Gastroesophageal sphincter (tissue), 4 donors: ENCODE data around the gene NRXN3. TPM values are rescaled to one million over a fixed set of nuclear protein-coding genes. Genes with fewer than 3 reads are reported as not detected.

Source experiments
- ATAC-seq: fragments of 150-250 bp; one replicate; pipeline ENCODE4 v1.9.1; 2016; ENCODE audit warnings: mild to moderate bottlenecking, moderate library complexity
- H3K27ac ChIP-seq, 4 donors: fragments of 200-600 bp; sonication (generic) in 3 of 4; 1 replicate in 3 of 4; 2 replicates in 1 of 4; pipeline ENCODE4 v1.5.1; 2016 to 2019
- H3K27me3 ChIP-seq: fragments of 200-600 bp; sonication (generic); one replicate; pipeline ENCODE4 v1.5.1; 2019
- H3K36me3 ChIP-seq, 2 donors: fragments of 200-600 bp; sonication (generic); one replicate each; pipeline ENCODE4 v1.5.1; 2019; ENCODE audit warnings: control low read depth in 1 of 2
- H3K4me1 ChIP-seq, 3 donors: fragments of 200-600 bp; sonication (generic); 1 replicate in 2 of 3; 2 replicates in 1 of 3; pipeline ENCODE4 v1.5.1; 2016 to 2019; ENCODE audit warnings: control low read depth in 2 of 3
- H3K4me3 ChIP-seq, 2 donors: fragments of 200-600 bp; sonication (generic); one replicate each; pipeline ENCODE4 v1.5.1; 2019; ENCODE audit warnings: mild to moderate bottlenecking in 1 of 2, moderate library complexity in 1 of 2
- H3K9me3 ChIP-seq, 3 donors: fragments of 200-600 bp; sonication (generic); one replicate each; pipeline ENCODE4 v1.5.1; 2017 to 2019; ENCODE audit warnings: control low read depth in 2 of 3
- EP300 ChIP-seq: sonication (generic); formaldehyde crosslinking; IDR thresholded peaks from one replicate; pipeline ENCODE4 v1.6.1; 2017; ENCODE audit warnings: antibody characterized with exemption, mild to moderate bottlenecking
- POLR2A ChIP-seq, 2 donors: fragments of 450-650 bp; IDR thresholded peaks; one replicate each; pipeline ENCODE4 v1.6.1; 2017; ENCODE audit warnings: antibody characterized with exemption in 2 of 2, mild to moderate bottlenecking in 2 of 2, moderate library complexity in 1 of 2
- POLR2AphosphoS5 ChIP-seq: sonication (generic); formaldehyde crosslinking; IDR thresholded peaks from one replicate; pipeline ENCODE4 v1.6.1; 2017; ENCODE audit warnings: antibody characterized with exemption
- WGBS, 2 donors: methylation state at CpG; one replicate each; pipeline ENCODE4 v1.1.5; 2018; ENCODE audit warnings: low coverage in 1 of 2; 5-methylcytosine and 5-hydroxymethylcytosine counted together
- total RNA-seq, 4 donors: library from RNA; depleted of rRNA; stranded (reverse); fragments of >200 nt; gene quantifications; one replicate each; pipeline ENCODE4 v1.1.0, GENCODE V29; 2016
- TF ChIP-seq, protein P1 (sequence below), 4 experiments: fragments of 200-600 bp in 2 of 4; fragments of 450-650 bp in 2 of 4; sonication (generic) in 1 of 4; IDR thresholded peaks; one replicate each; pipeline ENCODE4 v1.5.1; 2017 to 2019; ENCODE audit warnings: antibody characterized with exemption in 4 of 4, mild to moderate bottlenecking in 2 of 4, moderate library complexity in 2 of 4

The NRXN3 gene
- total RNA-seq, 4 donors from 2014 or later = 74.2 to 192 (median 98.2) TPM

DNA sequence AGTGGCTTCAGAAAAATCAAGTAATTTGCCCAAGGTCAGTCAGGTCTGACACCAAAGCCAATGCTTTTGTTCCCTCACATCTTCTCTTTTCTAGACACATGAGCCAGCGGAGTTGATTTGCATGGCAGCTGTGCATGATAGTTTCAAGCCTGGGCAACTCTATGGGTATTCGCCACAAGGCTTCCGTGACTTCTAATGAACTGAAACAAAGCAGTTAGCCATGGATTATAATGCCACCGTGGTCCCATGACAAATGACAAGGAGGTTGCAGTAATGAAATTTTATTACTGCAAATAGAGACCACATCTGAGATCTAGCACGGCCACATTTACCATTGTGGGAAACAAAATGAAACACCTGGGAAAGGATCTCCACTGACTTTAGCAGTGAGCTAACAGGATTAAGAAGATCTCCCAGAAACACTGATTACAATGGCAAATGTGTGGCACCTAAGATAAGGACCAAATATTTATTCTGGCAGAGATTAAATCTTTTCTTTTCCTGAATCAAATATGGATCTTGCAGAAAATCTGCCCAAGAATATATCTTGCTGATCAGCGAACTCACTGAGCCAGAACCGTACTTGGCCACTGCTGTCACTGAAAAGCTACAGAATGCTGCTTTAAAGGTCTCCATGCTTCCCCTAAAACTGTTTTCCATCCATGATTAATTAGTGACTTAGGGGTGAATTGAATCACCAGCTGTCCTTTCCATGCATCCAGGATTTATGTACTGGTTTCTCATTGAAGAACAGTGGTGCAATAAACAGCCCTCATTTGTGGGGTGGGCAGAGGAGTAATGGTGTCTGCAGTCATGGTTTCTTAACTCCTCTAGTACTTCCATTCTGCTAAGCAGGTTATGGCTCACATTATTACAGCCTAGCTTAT, 1490.1 kb downstream of the NRXN3 start:
- Histone ChIP-seq H3K27me3 (no peaks in the 10 kb centered on the region), H3K9me3 (no peaks in the 10 kb centered on the region), H3K4me1 (no peaks in the 10 kb centered on the region), H3K4me3 (no peak overlapping the region), H3K36me3 (peaks cover 0 to 17% of the 10 kb centered on the region in 2 donors), H3K27ac (no peak overlapping the region)
- ATAC-seq = no peak
- WGBS, 2 donors = 70 to 82% methylated on average over 6 to 7 of the region's 7 CpGs
- TF ChIP-seq POLR2AphosphoS5 (no peak), EP300 (no peak), POLR2A (IDR thresholded peaks at IDR 0.05) (no peak)
- TF ChIP-seq, protein P1, sequence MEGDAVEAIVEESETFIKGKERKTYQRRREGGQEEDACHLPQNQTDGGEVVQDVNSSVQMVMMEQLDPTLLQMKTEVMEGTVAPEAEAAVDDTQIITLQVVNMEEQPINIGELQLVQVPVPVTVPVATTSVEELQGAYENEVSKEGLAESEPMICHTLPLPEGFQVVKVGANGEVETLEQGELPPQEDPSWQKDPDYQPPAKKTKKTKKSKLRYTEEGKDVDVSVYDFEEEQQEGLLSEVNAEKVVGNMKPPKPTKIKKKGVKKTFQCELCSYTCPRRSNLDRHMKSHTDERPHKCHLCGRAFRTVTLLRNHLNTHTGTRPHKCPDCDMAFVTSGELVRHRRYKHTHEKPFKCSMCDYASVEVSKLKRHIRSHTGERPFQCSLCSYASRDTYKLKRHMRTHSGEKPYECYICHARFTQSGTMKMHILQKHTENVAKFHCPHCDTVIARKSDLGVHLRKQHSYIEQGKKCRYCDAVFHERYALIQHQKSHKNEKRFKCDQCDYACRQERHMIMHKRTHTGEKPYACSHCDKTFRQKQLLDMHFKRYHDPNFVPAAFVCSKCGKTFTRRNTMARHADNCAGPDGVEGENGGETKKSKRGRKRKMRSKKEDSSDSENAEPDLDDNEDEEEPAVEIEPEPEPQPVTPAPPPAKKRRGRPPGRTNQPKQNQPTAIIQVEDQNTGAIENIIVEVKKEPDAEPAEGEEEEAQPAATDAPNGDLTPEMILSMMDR (IDR thresholded peaks at IDR 0.05) = no peak

DNA sequence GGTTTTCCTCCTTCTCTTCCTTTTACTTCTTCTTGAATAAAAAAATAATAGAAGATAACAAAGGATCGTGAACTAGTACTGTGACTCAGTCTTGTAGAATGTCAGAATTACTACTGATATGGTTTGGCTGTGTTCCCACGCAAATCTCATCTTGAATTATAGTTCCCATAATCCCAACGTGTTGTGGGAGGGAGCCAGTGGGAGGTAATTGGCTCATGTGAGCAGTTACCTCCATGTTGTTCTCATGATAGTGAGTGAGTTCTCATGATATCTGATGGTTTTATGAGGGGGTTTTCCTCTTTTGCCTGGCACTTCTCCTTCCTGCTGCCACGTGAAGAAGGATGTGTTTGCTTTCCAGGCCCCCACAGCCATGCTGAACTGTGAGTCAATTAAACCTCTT, 1491.6 kb downstream of the NRXN3 start:
- Histone ChIP-seq H3K36me3 (peaks cover 0 to 17% of the 10 kb centered on the region in 2 donors), H3K9me3 (no peaks in the 10 kb centered on the region), H3K27me3 (no peaks in the 10 kb centered on the region), H3K27ac (no peak overlapping the region), H3K4me3 (no peak overlapping the region), H3K4me1 (no peaks in the 10 kb centered on the region)
- WGBS, 2 donors = 50 to 79% methylated on average over 3 to 4 of the region's 4 CpGs
- TF ChIP-seq, protein P1 (IDR thresholded peaks at IDR 0.05) = no peak
- TF ChIP-seq POLR2AphosphoS5 = no peak
- no peak for TF ChIP-seq POLR2A (IDR thresholded peaks at IDR 0.05)
- no peak for TF ChIP-seq EP300
- ATAC-seq = no peak

DNA sequence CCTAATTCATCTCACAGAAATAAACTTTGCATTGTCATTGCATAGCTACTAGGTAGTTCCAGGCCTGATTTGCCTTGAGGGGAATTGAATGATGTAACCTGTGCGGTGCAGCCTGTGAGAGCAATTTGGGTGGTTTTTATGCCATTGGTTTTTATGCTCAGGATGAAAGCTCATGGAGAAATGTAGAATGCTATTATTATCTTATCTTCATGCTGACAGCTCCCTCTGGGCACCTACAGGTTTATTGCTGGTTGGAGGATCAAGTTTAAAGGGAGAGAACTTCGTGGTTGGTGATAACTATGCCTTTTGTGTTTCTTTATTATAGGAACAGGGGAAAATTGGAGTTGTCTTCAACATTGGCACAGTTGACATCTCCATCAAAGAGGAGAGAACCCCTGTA, 1493.3 kb downstream of the NRXN3 start:
- no peaks in the 10 kb centered on the region for H3K27me3 ChIP-seq
- H3K27ac ChIP-seq = no peak overlapping the region
- peaks cover 0 to 17% of the 10 kb centered on the region in 2 donors for H3K36me3 ChIP-seq
- H3K9me3 ChIP-seq = no peaks in the 10 kb centered on the region
- no peak overlapping the region for H3K4me3 ChIP-seq
- ATAC-seq = no peak
- TF ChIP-seq POLR2A (IDR thresholded peaks at IDR 0.05) (no peak), POLR2AphosphoS5 (no peak)
- peaks cover 0 to 6% (median under 1%) of the 10 kb centered on the region in 3 donors for H3K4me1 ChIP-seq
- WGBS, 2 donors = 64 to 100% methylated on average over 1 to 2 of the region's 2 CpGs

DNA sequence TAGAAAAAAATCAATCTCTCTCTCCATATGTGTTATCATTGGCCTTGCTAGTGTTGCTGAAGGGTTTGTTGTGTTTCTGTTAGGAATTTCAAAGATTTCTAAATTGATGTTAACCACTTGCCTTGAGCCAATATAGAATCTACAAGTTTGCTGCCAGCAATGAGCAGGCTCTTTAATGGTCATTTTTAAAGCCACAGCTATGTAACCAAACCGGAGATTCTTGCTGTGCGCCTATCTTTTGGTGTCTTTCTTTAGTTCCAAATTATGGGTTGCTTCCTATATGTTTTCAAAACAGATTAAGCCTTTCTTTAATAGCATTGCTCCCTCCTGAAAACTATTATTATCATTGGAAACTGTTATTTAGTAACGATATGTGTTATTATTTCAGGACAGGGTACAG, 1495.4 kb downstream of the NRXN3 start:
- H3K4me3 ChIP-seq = no peak overlapping the region
- no peak for ATAC-seq
- peaks cover 0 to 17% of the 10 kb centered on the region in 2 donors for H3K36me3 ChIP-seq
- 71 to 86% methylated on average over 1 to 3 of the region's 3 CpGs for WGBS, 2 donors
- no peak overlapping the region for H3K27ac ChIP-seq
- H3K27me3 ChIP-seq = no peaks in the 10 kb centered on the region
- H3K9me3 ChIP-seq = no peaks in the 10 kb centered on the region
- no peak for TF ChIP-seq POLR2AphosphoS5
- TF ChIP-seq POLR2A (IDR thresholded peaks at IDR 0.05) = no peak
- no peak for TF ChIP-seq EP300
- TF ChIP-seq, protein P1 (IDR thresholded peaks at IDR 0.05) = no peak
- peaks cover 0 to 14% (median 4%) of the 10 kb centered on the region in 3 donors for H3K4me1 ChIP-seq

DNA sequence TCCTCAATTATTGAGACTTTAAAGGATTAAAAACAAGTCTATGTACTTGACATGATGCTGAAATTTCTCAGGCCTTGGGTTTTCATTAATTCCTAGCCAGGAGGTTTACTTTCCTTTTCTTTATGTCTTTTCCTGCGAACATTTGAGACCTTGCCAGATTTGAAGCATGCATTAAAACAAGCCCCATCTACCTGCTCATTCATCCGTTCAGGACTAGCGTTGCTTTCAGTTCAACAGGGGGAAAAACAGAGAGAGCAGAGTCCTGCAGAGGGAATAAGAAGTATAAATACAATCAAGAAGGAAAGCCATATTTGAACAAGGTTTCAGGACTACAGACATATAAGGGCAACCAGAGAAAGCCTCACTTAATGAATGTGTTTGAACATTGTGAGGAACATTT, 1498.8 kb downstream of the NRXN3 start:
- no peak overlapping the region for H3K4me3 ChIP-seq
- no peaks in the 10 kb centered on the region for H3K27me3 ChIP-seq
- no peak overlapping the region for H3K27ac ChIP-seq
- peaks cover 0 to 14% (median 4%) of the 10 kb centered on the region in 3 donors for H3K4me1 ChIP-seq
- H3K36me3 ChIP-seq = peaks cover 0 to 12% of the 10 kb centered on the region in 2 donors
- no peaks in the 10 kb centered on the region for H3K9me3 ChIP-seq
- TF ChIP-seq POLR2AphosphoS5 (no peak), EP300 (no peak), POLR2A (IDR thresholded peaks at IDR 0.05) (no peak)
- TF ChIP-seq, protein P1 (IDR thresholded peaks at IDR 0.05) = no peak
- ATAC-seq = no peak
- WGBS, 2 donors = 36 to 50% methylated on average over 1 to 3 of the region's 3 CpGs
